ENCODE measurements around the gene ERO1B.
"Not testable (repeated sequence)": the region's sequence is repeated elsewhere in the genome, so short reads cannot be mapped to it uniquely, and the experiment has no call there.

The ERO1B gene

DNA sequence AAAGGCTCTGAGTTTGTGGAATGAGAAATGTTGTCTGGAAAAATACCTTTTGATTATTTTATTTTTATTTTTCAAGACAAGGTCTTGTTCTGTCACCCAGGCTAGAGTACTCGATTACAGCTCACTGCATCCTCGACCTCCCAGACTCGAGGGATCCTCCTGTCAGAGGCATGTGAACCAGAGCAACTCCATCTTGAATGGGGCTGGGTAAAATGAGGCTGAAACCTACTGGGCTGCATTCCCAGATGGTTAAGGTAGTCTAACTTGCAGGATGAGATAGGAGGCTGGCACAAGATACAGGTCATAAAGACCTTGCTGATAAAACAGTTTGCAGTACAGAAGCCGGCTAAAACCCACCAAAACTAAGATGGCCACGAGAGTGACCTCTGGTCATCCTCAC, 32.3 kb upstream of the ERO1B start:
- WGBS (ENCODE audit: extremely low coverage, insufficient coverage, insufficient read length), result no CpG with 5 or more reads among the region's 5 CpGs
- H2AFZ ChIP-seq (ENCODE audit: insufficient read depth, low read length, poor library complexity), result not testable (repeated sequence)

DNA sequence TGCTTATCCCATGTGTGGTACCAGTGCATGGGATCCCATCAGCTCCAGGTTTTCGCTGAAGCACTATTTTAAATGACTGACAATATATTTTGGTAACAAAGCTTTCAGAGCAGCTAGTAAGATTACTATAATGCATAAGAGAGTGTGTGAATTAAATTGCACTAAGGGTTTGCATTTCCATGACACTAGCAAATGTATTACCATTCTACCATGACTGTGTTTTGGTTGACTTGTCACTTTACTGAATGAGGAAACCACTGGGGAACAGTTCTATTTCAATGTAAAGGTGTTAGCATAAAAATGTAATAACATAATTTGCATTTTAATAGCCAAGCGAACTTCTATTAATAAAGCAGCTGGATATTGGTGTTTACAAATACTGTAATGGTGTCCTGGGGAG, 31.7 kb upstream of the ERO1B start:
- no peak overlapping the region for H3K23ac ChIP-seq (ENCODE audit: low read length)
- H3K27me3 ChIP-seq (ENCODE audit: insufficient read depth, low read length), result no peaks in the 10 kb centered on the region
- H4K12ac ChIP-seq (ENCODE audit: low read depth, low read length), result no peak overlapping the region
- no peak overlapping the region for H3K9ac ChIP-seq (ENCODE audit: low read length)
- no peaks in the 10 kb centered on the region for H3K4me1 ChIP-seq (ENCODE audit: control insufficient read depth in 1 of 2, insufficient read depth in 2 of 2, low read length in 2 of 2)
- H3K36me3 ChIP-seq (ENCODE audit: control insufficient read depth in 1 of 2, insufficient read depth in 2 of 2, low read length in 2 of 2), result no peaks in the 10 kb centered on the region
- no peak overlapping the region for H3K27ac ChIP-seq (ENCODE audit: low read depth, low read length)
- no peak overlapping the region for H2BK5ac ChIP-seq (ENCODE audit: low read depth, low read length, poor library complexity)
- no peak overlapping the region for H3K14ac ChIP-seq (ENCODE audit: low read length)
- H2BK12ac ChIP-seq (ENCODE audit: low read length), result no peak overlapping the region
- no peak overlapping the region for H4K8ac ChIP-seq (ENCODE audit: low read depth, low read length)
- H4K91ac ChIP-seq (ENCODE audit: low read depth, low read length), result no peak overlapping the region
- H3K4ac ChIP-seq (ENCODE audit: low read depth, low read length), result no peak overlapping the region
- H3K4me3 ChIP-seq (ENCODE audit: low read depth, low read length), result no peak overlapping the region
- no peak overlapping the region for H3K18ac ChIP-seq (ENCODE audit: low read length)
- no peaks in the 10 kb centered on the region for H3K79me1 ChIP-seq (ENCODE audit: low read length)
- H2AFZ ChIP-seq (ENCODE audit: insufficient read depth, low read length, poor library complexity), result no peak overlapping the region
- no CpG with 5 or more reads among the region's 2 CpGs for WGBS (ENCODE audit: extremely low coverage, insufficient coverage, insufficient read length)
- H3K9me3 ChIP-seq (ENCODE audit: insufficient read depth, low read depth, low read length), result no peaks in the 10 kb centered on the region
- DNase-seq, result no peak
- no peak overlapping the region for H2BK120ac ChIP-seq (ENCODE audit: insufficient read depth, low read length, poor library complexity)
- no peak overlapping the region for H3K4me2 ChIP-seq (ENCODE audit: low read length)
- no peak overlapping the region for H2AK5ac ChIP-seq (ENCODE audit: low read length)
- H3K79me2 ChIP-seq (ENCODE audit: control insufficient read depth, insufficient read depth, low read length, poor library complexity), result no peaks in the 10 kb centered on the region

More for the DNA sequence above, 32.3 kb upstream of the ERO1B start:
- H3K4me2 ChIP-seq (ENCODE audit: low read length); H3K18ac ChIP-seq (ENCODE audit: low read length); H3K27ac ChIP-seq (ENCODE audit: low read depth, low read length); H3K36me3 ChIP-seq (ENCODE audit: control insufficient read depth in 1 of 2, insufficient read depth in 2 of 2, low read length in 2 of 2); H3K23ac ChIP-seq (ENCODE audit: low read length); H2BK120ac ChIP-seq (ENCODE audit: insufficient read depth, low read length, poor library complexity); H3K14ac ChIP-seq (ENCODE audit: low read length); DNase-seq; H3K4me1 ChIP-seq (ENCODE audit: control insufficient read depth in 1 of 2, insufficient read depth in 2 of 2, low read length in 2 of 2); H3K9ac ChIP-seq (ENCODE audit: low read length); H3K27me3 ChIP-seq (ENCODE audit: insufficient read depth, low read length); H2AK5ac ChIP-seq (ENCODE audit: low read length); H3K79me2 ChIP-seq (ENCODE audit: control insufficient read depth, insufficient read depth, low read length, poor library complexity); H4K91ac ChIP-seq (ENCODE audit: low read depth, low read length); H2BK12ac ChIP-seq (ENCODE audit: low read length); H3K79me1 ChIP-seq (ENCODE audit: low read length); H3K9me3 ChIP-seq (ENCODE audit: insufficient read depth, low read depth, low read length); H4K12ac ChIP-seq (ENCODE audit: low read depth, low read length); H4K8ac ChIP-seq (ENCODE audit: low read depth, low read length); H3K4me3 ChIP-seq (ENCODE audit: low read depth, low read length); H2BK5ac ChIP-seq (ENCODE audit: low read depth, low read length, poor library complexity); H3K4ac ChIP-seq (ENCODE audit: low read depth, low read length): not testable (repeated sequence)

DNA sequence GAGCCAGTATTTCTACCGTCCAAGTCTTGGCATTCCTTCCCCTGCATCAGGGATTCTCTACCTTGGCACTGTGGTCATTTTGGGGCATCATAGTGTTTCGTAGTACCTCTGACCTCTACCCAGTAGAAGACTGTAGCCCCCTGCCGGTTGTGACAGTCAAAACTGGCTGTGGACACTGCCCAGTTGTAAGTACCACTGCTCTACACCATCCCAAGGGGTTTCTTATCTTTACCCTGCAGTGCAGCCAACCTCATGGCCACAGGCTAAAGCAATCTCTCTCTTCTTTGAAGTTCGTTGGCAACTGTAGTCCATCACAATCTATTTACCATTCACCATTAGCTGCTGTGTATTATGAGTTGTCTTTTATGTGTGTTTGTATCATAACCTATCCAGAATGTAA, 29.3 kb upstream of the ERO1B start:
- H2BK120ac ChIP-seq (ENCODE audit: insufficient read depth, low read length, poor library complexity), result no peak overlapping the region
- no peaks in the 10 kb centered on the region for H3K27me3 ChIP-seq (ENCODE audit: insufficient read depth, low read length)
- H3K9ac ChIP-seq (ENCODE audit: low read length), result no peak overlapping the region
- H4K8ac ChIP-seq (ENCODE audit: low read depth, low read length), result no peak overlapping the region
- H3K79me2 ChIP-seq (ENCODE audit: control insufficient read depth, insufficient read depth, low read length, poor library complexity), result no peaks in the 10 kb centered on the region
- H3K9me3 ChIP-seq (ENCODE audit: insufficient read depth, low read depth, low read length), result no peaks in the 10 kb centered on the region
- no peak overlapping the region for H2BK5ac ChIP-seq (ENCODE audit: low read depth, low read length, poor library complexity)
- H4K91ac ChIP-seq (ENCODE audit: low read depth, low read length), result no peak overlapping the region
- H3K27ac ChIP-seq (ENCODE audit: low read depth, low read length), result no peak overlapping the region
- no peaks in the 10 kb centered on the region for H3K36me3 ChIP-seq (ENCODE audit: control insufficient read depth in 1 of 2, insufficient read depth in 2 of 2, low read length in 2 of 2)
- WGBS (ENCODE audit: extremely low coverage, insufficient coverage, insufficient read length), result no CpG with 5 or more reads among the region's 4 CpGs
- H3K4me3 ChIP-seq (ENCODE audit: low read depth, low read length), result no peak overlapping the region
- H3K79me1 ChIP-seq (ENCODE audit: low read length), result no peaks in the 10 kb centered on the region
- H3K4me2 ChIP-seq (ENCODE audit: low read length), result no peak overlapping the region
- DNase-seq, result no peak
- H3K4me1 ChIP-seq (ENCODE audit: control insufficient read depth in 1 of 2, insufficient read depth in 2 of 2, low read length in 2 of 2), result no peaks in the 10 kb centered on the region
- H2AFZ ChIP-seq (ENCODE audit: insufficient read depth, low read length, poor library complexity), result no peak overlapping the region
- no peak overlapping the region for H3K4ac ChIP-seq (ENCODE audit: low read depth, low read length)
- no peak overlapping the region for H3K14ac ChIP-seq (ENCODE audit: low read length)
- H3K23ac ChIP-seq (ENCODE audit: low read length), result no peak overlapping the region
- no peak overlapping the region for H4K12ac ChIP-seq (ENCODE audit: low read depth, low read length)
- no peak overlapping the region for H2BK12ac ChIP-seq (ENCODE audit: low read length)
- no peak overlapping the region for H3K18ac ChIP-seq (ENCODE audit: low read length)
- no peak overlapping the region for H2AK5ac ChIP-seq (ENCODE audit: low read length)

GRCh38 chr1:236308827-236309226, 27.1 kb upstream of the ERO1B start:
- Histone ChIP-seq H2AK5ac (ENCODE audit: low read length) (no peak overlapping the region), H3K4ac (ENCODE audit: low read depth, low read length) (no peak overlapping the region), H3K79me1 (ENCODE audit: low read length) (no peaks in the 10 kb centered on the region), H4K8ac (ENCODE audit: low read depth, low read length) (no peak overlapping the region), H3K9me3 (ENCODE audit: insufficient read depth, low read depth, low read length) (no peaks in the 10 kb centered on the region), H2BK120ac (ENCODE audit: insufficient read depth, low read length, poor library complexity) (no peak overlapping the region), H3K9ac (ENCODE audit: low read length) (no peak overlapping the region), H3K27ac (ENCODE audit: low read depth, low read length) (no peak overlapping the region), H3K14ac (ENCODE audit: low read length) (no peak overlapping the region), H3K4me1 (ENCODE audit: control insufficient read depth in 1 of 2, insufficient read depth in 2 of 2, low read length in 2 of 2) (no peaks in the 10 kb centered on the region), H2BK5ac (ENCODE audit: low read depth, low read length, poor library complexity) (no peak overlapping the region), H3K23ac (ENCODE audit: low read length) (no peak overlapping the region), H3K79me2 (ENCODE audit: control insufficient read depth, insufficient read depth, low read length, poor library complexity) (no peaks in the 10 kb centered on the region), H4K91ac (ENCODE audit: low read depth, low read length) (no peak overlapping the region), H3K4me2 (ENCODE audit: low read length) (no peak overlapping the region), H3K36me3 (ENCODE audit: control insufficient read depth in 1 of 2, insufficient read depth in 2 of 2, low read length in 2 of 2) (no peaks in the 10 kb centered on the region), H3K4me3 (ENCODE audit: low read depth, low read length) (no peak overlapping the region), H2AFZ (ENCODE audit: insufficient read depth, low read length, poor library complexity) (no peak overlapping the region), H3K27me3 (ENCODE audit: insufficient read depth, low read length) (no peaks in the 10 kb centered on the region), H4K12ac (ENCODE audit: low read depth, low read length) (no peak overlapping the region), H2BK12ac (ENCODE audit: low read length) (no peak overlapping the region), H3K18ac (ENCODE audit: low read length) (no peak overlapping the region)
- no peak for DNase-seq
- no CpG with 5 or more reads among the region's 5 CpGs for WGBS (ENCODE audit: extremely low coverage, insufficient coverage, insufficient read length)

Measured in trophoblast cell (in vitro differentiated cells and primary cell).